Measurements from ENCODE around the gene NBEA. TPM values are rescaled to one million over a fixed set of nuclear protein-coding genes. Genes with fewer than 3 reads are reported as not detected.

NBEA gene
- total RNA-seq, 2 donors from 2014 or later = 7.7 to 10.2 TPM

DNA sequence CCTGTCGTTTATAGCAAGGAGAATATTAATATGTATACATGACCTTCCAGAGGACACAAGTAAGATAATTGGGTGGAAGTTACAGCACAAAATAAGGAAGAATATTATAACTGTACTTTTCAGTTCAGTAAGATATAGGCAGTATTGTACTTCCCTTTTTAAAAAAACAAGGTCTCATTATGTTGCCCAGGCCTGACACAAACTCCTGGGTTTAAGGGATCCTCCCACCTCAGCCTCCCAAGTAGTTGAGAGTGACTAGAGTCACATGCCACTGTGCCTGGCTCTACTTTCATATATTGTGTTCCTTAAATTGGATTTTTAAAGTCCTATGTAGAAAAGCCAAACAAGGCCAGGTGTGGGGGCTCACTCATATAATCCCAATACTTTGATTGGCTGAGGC lies 553.9 kb downstream of the NBEA start:
- ATAC-seq (ENCODE audit: insufficient number of reproducible peaks, low FRiP score, low read depth) (no peak), DNase-seq (ENCODE audit: low spot score) (no peak)
- Histone ChIP-seq H3K9me3 (peaks cover 3% of the 10 kb centered on the region), H3K27ac (no peak overlapping the region), H3K27me3 (replicated peaks; ENCODE audit: insufficient read depth) (no peaks in the 10 kb centered on the region), H3K36me3 (no peaks in the 10 kb centered on the region), H3K4me3 (no peak overlapping the region), H3K4me1 (ENCODE audit: control insufficient read depth in 1 of 2, low read depth in 2 of 2) (no peaks in the 10 kb centered on the region)
- TF ChIP-seq, protein P1, sequence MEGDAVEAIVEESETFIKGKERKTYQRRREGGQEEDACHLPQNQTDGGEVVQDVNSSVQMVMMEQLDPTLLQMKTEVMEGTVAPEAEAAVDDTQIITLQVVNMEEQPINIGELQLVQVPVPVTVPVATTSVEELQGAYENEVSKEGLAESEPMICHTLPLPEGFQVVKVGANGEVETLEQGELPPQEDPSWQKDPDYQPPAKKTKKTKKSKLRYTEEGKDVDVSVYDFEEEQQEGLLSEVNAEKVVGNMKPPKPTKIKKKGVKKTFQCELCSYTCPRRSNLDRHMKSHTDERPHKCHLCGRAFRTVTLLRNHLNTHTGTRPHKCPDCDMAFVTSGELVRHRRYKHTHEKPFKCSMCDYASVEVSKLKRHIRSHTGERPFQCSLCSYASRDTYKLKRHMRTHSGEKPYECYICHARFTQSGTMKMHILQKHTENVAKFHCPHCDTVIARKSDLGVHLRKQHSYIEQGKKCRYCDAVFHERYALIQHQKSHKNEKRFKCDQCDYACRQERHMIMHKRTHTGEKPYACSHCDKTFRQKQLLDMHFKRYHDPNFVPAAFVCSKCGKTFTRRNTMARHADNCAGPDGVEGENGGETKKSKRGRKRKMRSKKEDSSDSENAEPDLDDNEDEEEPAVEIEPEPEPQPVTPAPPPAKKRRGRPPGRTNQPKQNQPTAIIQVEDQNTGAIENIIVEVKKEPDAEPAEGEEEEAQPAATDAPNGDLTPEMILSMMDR (IDR thresholded peaks at IDR 0.05) = no peak

DNA sequence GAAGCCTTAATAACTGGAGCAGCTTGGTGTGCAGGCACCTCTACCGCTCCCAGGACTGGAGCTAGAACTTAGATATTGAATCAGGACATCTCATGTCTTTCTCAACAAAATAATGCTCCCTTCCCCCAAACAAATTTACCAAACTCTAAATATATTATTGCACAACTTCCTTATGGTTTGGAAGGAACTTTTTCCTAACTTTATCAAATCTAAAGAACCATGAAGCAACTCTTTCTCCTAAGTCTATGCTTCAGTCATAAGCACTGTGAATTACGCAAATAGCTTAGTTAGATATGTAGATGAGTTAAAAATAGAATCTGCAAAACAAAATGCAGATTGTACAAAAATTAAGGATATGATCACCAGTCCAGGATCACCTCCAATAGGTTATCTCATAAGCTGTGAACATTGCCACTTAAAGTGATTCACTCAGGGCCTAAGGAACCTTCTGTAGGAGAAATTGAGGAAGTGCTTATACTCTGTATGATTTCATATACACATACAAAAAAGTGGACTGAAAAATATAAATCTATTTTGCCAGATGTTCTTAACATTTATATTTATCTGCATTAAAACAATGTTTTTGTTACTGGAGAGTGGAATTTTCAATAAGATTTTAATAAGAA lies 554.8 kb downstream of the NBEA start:
- H3K27me3 ChIP-seq (replicated peaks; ENCODE audit: insufficient read depth) = no peaks in the 10 kb centered on the region
- DNase-seq (ENCODE audit: low spot score) (no peak), ATAC-seq (ENCODE audit: insufficient number of reproducible peaks, low FRiP score, low read depth) (no peak)
- H3K36me3 ChIP-seq = no peaks in the 10 kb centered on the region
- TF ChIP-seq, protein P1 (IDR thresholded peaks at IDR 0.05) = no peak
- no peaks in the 10 kb centered on the region for H3K4me1 ChIP-seq (ENCODE audit: control insufficient read depth in 1 of 2, low read depth in 2 of 2)
- H3K27ac ChIP-seq = no peak overlapping the region
- peaks cover 3% of the 10 kb centered on the region for H3K9me3 ChIP-seq
- H3K4me3 ChIP-seq = no peak overlapping the region

DNA sequence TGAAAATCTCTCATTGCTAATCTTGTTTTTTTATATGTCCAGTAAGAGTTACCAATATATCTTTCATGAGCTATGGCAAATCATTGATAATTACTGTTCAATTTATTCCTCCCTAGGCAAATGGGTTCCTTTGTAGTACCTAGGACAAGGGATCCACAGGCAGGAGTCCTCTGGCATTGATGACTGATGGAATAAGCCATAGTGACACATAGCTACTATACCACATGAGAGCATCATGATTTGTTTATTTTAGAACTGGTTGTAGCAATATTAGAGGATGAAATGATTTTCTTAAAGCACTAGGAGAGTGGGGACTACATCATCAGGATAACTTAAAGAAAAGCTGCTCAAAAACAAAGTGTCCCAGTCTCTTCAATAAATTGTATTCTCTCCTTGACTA lies 556.2 kb downstream of the NBEA start:
- H3K36me3 ChIP-seq = no peaks in the 10 kb centered on the region
- TF ChIP-seq, protein P1 (IDR thresholded peaks at IDR 0.05) = no peak
- no peak overlapping the region for H3K27ac ChIP-seq
- H3K9me3 ChIP-seq = peaks cover 3% of the 10 kb centered on the region
- H3K4me1 ChIP-seq (ENCODE audit: control insufficient read depth in 1 of 2, low read depth in 2 of 2) = no peaks in the 10 kb centered on the region
- DNase-seq (ENCODE audit: low spot score) (no peak), ATAC-seq (ENCODE audit: insufficient number of reproducible peaks, low FRiP score, low read depth) (no peak)
- H3K27me3 ChIP-seq (replicated peaks; ENCODE audit: insufficient read depth) = no peaks in the 10 kb centered on the region
- no peak overlapping the region for H3K4me3 ChIP-seq

GRCh38 chr13:35499196-35499662 lies 557.2 kb downstream of the NBEA start:
- no peak for DNase-seq (ENCODE audit: low spot score)
- Histone ChIP-seq H3K4me1 (ENCODE audit: control insufficient read depth in 1 of 2, low read depth in 2 of 2) (no peaks in the 10 kb centered on the region), H3K4me3 (no peak overlapping the region), H3K27ac (no peak overlapping the region), H3K9me3 (peaks cover 3% of the 10 kb centered on the region), H3K27me3 (replicated peaks; ENCODE audit: insufficient read depth) (no peaks in the 10 kb centered on the region), H3K36me3 (no peaks in the 10 kb centered on the region)
- TF ChIP-seq, protein P1 (IDR thresholded peaks at IDR 0.05) = no peak
- no peak for ATAC-seq (ENCODE audit: insufficient number of reproducible peaks, low FRiP score, low read depth)

DNA sequence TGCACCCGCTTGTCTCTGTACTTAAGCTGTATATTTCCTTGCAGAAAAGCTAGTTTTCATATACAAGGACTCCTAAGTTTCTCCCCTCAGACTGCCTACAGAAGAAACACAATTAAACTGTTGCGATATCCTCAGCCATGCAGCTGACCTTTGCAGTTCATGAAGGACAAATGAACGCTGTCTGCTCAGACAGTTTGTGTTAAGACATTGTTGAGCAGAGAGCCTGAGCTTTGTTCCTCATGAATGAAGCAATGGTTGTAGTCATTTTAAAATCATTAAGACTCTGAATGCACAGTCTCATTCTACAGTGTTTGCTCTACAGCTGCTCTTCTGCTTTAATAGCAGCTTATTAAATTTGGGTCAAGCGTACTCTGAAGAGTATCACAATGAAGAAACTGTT lies 557.6 kb downstream of the NBEA start:
- ATAC-seq (ENCODE audit: insufficient number of reproducible peaks, low FRiP score, low read depth) (no peak), DNase-seq (ENCODE audit: low spot score) (no peak)
- no peak overlapping the region for H3K4me3 ChIP-seq
- H3K27ac ChIP-seq = no peak overlapping the region
- H3K36me3 ChIP-seq = no peaks in the 10 kb centered on the region
- no peaks in the 10 kb centered on the region for H3K9me3 ChIP-seq
- TF ChIP-seq, protein P1 (IDR thresholded peaks at IDR 0.05) = no peak
- no peaks in the 10 kb centered on the region for H3K4me1 ChIP-seq (ENCODE audit: control insufficient read depth in 1 of 2, low read depth in 2 of 2)
- H3K27me3 ChIP-seq (replicated peaks; ENCODE audit: insufficient read depth) = no peaks in the 10 kb centered on the region

Data from thoracic aorta (tissue), 2 donors.